Hypothalamus (tissue), 51 donors: Measurements from ENCODE around the gene DNMT1.
A peak's percentile ranks its signal among the peaks of the same experiment; 100 is the strongest.
"Not testable (repeated sequence)": the region's sequence is repeated elsewhere in the genome, so short reads cannot be mapped to it uniquely, and the experiment has no call there.

ENCODE experiments used
- DNase-seq, 51 donors: peaks; one replicate each; lab custom pipeline; 2025; lab: John Stamatoyannopoulos, UW

The DNMT1 gene

GRCh38 chr19:10223488-10224213 lies 28.9 kb upstream of the DNMT1 start:
- DNase-seq = no peak

GRCh38 chr19:10222201-10222890 lies 27.6 kb upstream of the DNMT1 start:
- no peak for DNase-seq

GRCh38 chr19:10220695-10221094 lies 25.9 kb upstream of the DNMT1 start:
- DNase-seq = no peak

- DNase-seq = no peak
Measured at GRCh38 chr19:10219678-10220077, 24.9 kb upstream of the DNMT1 start.

GRCh38 chr19:10217085-10217484 lies 22.3 kb upstream of the DNMT1 start:
- DNase-seq = no peak

GRCh38 chr19:10214784-10215183 lies 20.0 kb upstream of the DNMT1 start:
- DNase-seq = no peak

GRCh38 chr19:10211691-10212090 lies 16.9 kb upstream of the DNMT1 start:
- no peak for DNase-seq

- DNase-seq = no peak
Measured at GRCh38 chr19:10211061-10211460, 16.3 kb upstream of the DNMT1 start.

GRCh38 chr19:10209315-10209714 lies 14.6 kb upstream of the DNMT1 start:
- no peak for DNase-seq

GRCh38 chr19:10207026-10207425 lies 12.3 kb upstream of the DNMT1 start:
- DNase-seq = no peak

GRCh38 chr19:10206226-10206885 lies 11.6 kb upstream of the DNMT1 start:
- no peak for DNase-seq

- no peak for DNase-seq
Measured at GRCh38 chr19:10205636-10206035, 10.9 kb upstream of the DNMT1 start.

- DNase-seq = no peak
Measured at GRCh38 chr19:10203686-10204085, 8.9 kb upstream of the DNMT1 start.

GRCh38 chr19:10201176-10201575 lies 6.4 kb upstream of the DNMT1 start:
- no peak for DNase-seq

- not testable (repeated sequence) for DNase-seq
Measured at GRCh38 chr19:10200101-10200500, 5.3 kb upstream of the DNMT1 start.

GRCh38 chr19:10198889-10199644 lies 4.3 kb upstream of the DNMT1 start:
- not testable (repeated sequence) for DNase-seq

GRCh38 chr19:10195199-10195519 lies 406 bp upstream of the DNMT1 start:
- DNase-seq = no peak

GRCh38 chr19:10193790-10194499 lies 808 bp downstream of the DNMT1 start:
- peak in 9 of 51 donors; percentile 1 to 77 (median 66) for DNase-seq

GRCh38 chr19:10192922-10193321 lies 1.8 kb downstream of the DNMT1 start:
- DNase-seq = no peak

- DNase-seq = no peak
Measured at GRCh38 chr19:10191347-10191746, 3.4 kb downstream of the DNMT1 start.

GRCh38 chr19:10190026-10190425 lies 4.7 kb downstream of the DNMT1 start:
- no peak for DNase-seq
